Left cardiac atrium (tissue), 4 donors: ENCODE results near the gene FBXO21. TPM values are rescaled to one million over a fixed set of nuclear protein-coding genes. Genes with fewer than 3 reads are reported as not detected.

Source experiments
- ATAC-seq, 2 donors: fragments of 200-7000 bp; cut with Tn5 transposase; one replicate each; pipeline ENCODE4 v1.9.1; 2020; ENCODE audit warnings: mild to moderate bottlenecking in 2 of 2, moderate library complexity in 2 of 2
- DNase-seq: peaks from one replicate; pipeline ENCODE4 v3.0.0-alpha.2; 2020
- intact Hi-C, 2 donors: fragments of 100-400 bp; cut with DNase I; formaldehyde crosslinking; loops; one replicate each; pipeline versions ENCODE4 v1.14.1 to v1.15.1; 2022 to 2023
- total RNA-seq, 2 donors: library from RNA; stranded (reverse); fragmentation: NEBNext Ultra II Directional; extraction: Animal tissue kit (Norgen Biotek cat#: 25700); gene quantifications; one replicate each; pipeline ENCODE4 v1.2.1, GENCODE V29; 2021
- donor health status: DM: no; HTN: yes; CAD: no.
- donor health status: DM: no; HTN: yes; CAD: no; lungs with severe emphysema.
- donor health status: DM: yes; HTN: yes; CAD: no.
- donor health status: Dilated cardiomyopathy.

Gene FBXO21
- total RNA-seq, 2 donors from 2014 or later: 36.5 to 41.8 TPM

- intact Hi-C loops: no loop called here
- DNase-seq (no peak), ATAC-seq (no peak)
These were observed 12.0 kb downstream of the FBXO21 start for GRCh38 chr12:117178301-117178700.

- ATAC-seq (peak; percentile 37 to 38), DNase-seq (no peak)
- intact Hi-C loops: no loop called here
These were observed 18.1 kb downstream of the FBXO21 start for GRCh38 chr12:117172168-117172567.

DNA sequence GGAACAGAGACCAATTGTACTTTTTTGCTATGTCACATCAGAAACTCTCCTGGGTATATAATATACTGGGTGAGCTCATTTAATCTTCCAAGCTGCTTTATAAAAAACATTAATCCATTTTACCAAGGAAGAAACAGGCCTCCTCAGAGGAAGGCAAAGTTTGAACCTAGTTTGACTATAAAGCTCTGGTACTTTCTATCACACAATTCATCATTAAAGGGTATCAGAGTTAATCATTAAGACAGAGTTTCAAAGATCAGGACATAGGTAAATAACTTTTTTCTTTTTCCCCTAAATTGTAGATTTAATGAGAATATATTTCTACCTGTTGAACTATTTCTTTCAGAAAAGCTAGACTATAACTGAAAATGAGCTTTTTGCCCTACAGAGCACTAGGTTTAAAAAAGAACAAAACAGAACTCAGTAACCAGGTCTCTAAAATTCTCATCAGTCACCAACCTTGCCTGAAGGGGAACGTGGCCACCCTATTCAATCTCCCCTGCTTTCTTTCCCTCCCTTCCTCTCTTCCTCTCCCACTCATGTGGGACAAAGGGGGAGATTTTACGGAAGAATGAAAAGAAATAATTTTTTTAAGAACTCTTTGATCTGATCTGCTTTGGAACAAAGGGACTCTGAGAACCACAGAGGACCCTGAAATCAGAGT lies 18.6 kb downstream of the FBXO21 start:
- no peak for ATAC-seq
- intact Hi-C loops: no loop called here
- DNase-seq: no peak

GRCh38 chr12:117169548-117169947 lies 20.7 kb downstream of the FBXO21 start:
- DNase-seq (no peak), ATAC-seq (no peak)
- intact Hi-C loops: no loop called here

DNA sequence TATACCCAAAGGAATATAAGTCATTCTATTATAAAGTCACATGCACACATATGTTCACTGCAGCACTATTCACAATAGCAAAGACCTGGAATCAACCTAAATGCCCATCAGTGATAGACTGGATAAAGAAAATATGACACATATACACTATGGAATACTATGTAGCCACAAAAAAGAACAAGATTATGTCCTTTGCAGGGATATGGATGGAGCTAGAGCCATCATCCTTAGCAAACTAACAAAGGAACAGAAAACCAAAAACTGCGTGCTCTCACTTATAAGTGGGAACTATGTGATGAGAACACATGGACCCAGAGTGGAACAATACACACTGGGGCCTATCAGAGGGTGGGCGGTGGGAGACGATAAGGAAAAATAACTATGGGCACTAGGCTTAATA lies 21.3 kb downstream of the FBXO21 start:
- no peak for DNase-seq
- intact Hi-C loops: no loop called here
- no peak for ATAC-seq

DNA sequence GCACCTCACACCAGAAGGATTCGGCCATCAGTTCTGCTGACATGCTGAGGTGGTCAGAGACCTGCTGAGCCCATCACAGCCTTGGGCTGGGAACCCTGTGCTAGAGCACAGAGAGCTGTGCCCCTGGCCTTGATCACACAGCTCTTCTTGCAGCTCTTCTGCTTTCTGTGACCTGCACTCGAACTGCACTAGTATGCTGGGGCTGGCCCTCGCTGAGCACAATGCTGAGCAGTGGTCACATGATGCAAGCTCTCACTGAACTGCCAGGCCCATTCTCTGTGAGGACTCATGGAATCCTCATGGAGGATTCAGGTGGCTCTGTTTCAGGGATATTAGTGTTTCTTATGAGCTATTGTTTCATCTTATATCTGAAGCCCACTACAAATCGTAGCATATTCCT lies 22.5 kb downstream of the FBXO21 start:
- DNase-seq: no peak
- ATAC-seq: peak in 1 of 2 donors; percentile 23
- intact Hi-C loops: no loop called here

GRCh38 chr12:117166107-117166506 lies 24.2 kb downstream of the FBXO21 start:
- intact Hi-C loops: no loop called here
- ATAC-seq: no peak

DNA sequence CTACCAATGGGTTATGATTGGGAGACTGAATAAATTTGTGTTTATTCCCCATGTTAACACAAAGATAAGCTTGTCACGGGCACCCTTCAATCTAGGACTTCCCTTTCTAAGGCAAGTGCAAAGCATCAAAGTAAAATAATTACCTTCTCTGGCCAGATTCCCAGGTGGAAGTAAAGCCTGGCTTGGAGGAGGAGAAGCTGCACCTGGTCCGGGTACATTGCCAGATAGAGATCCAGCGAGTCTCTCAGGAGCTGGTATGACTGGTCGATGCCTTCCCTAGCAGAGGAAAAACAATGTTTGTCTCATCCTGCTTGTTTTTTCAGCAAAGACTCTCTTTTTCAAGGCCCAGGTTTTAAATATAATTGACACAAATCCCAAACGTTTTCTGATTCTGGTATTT lies 24.9 kb downstream of the FBXO21 start:
- ATAC-seq (no peak), DNase-seq (no peak)
- intact Hi-C loops: no loop called here

More at GRCh38 chr12:117166107-117166506, 24.2 kb downstream of the FBXO21 start:
- no peak for DNase-seq

DNA sequence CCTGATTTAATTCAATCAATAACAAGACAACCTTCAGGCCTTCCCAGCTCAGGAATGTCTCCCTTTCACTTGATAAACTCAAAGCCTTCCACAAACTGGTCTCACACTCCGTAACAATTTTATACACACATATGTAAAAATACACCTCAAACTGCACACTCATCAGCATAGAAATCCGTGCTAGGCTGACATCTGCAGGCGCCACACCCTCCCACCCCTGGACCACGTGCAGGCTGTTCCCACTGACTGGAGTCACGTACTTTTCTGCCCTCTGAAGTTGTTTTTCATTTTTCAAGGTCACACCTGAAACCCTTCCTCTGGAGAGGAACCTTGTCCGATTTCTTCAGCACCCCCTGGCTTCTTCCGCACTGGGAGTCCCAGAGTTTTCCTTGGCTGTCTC lies 27.6 kb downstream of the FBXO21 start:
- DNase-seq: no peak
- ATAC-seq: no peak
- intact Hi-C loops: no loop called here

DNA sequence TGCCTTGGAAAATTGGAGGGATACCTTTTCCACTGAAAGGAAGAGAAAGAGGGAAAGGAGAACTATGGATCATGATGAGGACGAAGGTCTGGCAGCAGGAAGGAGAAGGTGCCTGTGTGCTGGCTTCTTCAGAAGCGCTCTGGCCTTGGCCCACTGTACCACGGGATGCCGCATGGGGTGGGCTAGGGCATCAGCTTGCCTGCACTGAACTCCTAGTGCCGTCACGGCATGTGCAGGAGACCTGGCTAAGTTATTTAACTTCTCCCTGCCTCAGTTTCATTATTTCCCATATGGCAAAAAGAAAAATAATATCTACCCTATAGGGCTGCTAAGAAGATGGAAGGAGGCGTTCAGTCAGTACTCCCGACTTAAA lies 28.1 kb downstream of the FBXO21 start:
- intact Hi-C loops: no loop called here
- ATAC-seq (no peak), DNase-seq (no peak)

- ATAC-seq (no peak), DNase-seq (no peak)
- intact Hi-C loops: no loop called here
These were observed 28.7 kb downstream of the FBXO21 start for GRCh38 chr12:117161460-117162166.

DNA sequence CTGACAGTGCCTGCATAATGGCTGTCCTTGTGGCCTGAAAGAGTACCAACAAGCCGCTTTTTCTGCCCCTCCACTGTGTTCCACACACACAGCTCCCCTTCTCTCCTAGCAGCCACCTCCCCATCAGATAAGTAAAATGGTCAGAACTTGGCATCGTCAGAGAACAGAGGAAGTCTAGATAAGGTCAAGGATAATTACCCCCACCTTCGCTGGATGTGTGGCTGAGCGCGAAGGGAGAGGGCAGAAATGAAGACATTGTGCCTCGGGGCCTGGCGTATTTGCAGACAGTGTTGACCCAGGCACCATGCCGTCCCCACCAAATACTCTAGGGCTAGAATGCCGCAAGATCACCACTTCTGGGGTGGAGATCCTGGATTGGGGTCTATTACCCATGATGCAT lies 30.6 kb downstream of the FBXO21 start:
- ATAC-seq (no peak), DNase-seq (no peak)
- intact Hi-C loops: no loop called here

DNA sequence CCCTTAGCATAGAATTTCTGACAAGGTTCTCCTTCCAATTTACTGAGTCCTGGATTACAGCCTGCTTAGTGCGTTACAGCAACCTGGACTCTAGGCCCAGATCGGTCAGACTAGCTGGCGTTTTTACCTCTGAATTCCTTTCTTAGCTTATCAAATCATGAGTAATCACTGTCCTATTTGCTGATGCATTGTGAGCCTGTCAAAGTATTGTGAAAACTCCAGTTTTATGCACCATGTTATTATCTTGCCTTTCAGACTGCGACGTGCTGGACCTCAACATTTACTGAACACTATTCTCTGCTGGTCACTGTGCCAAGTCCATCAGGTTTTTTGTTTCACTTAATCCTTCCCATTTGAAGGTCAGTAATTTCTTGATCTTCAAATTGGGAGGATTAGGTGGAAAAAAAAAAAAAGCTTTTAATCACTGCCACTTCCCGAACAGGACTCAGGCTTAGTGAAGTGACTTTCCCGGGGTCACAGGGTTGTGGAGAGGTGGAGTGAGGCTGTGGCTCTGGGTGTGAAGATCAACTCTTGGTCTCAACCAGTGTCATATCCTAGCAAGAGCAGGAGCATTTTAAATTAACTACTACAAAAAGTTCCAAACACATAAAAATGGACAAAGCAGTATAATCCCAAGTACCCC lies 31.2 kb downstream of the FBXO21 start:
- DNase-seq (no peak), ATAC-seq (peak; percentile 32 to 34)
- intact Hi-C loops: no loop called here

DNA sequence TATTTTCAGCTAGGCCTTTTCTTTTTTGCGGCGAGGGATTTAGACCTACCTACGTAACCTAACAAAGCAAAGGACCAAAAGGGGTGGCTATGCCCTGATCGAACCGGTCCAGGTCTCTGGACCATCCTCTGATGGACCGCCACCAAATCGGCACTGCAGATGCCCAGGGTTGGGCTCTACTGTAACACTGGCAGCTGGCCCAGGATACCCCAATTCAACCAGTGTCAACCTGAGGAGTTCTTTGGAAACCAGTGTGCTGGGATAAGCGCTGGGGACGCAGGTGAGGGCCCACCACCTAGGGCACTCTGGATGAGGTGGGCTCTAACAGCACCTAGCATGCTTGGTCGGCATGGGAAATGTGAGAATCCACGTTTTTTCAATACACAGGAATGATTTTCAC lies 32.2 kb downstream of the FBXO21 start:
- ATAC-seq (no peak), DNase-seq (no peak)
- intact Hi-C loops: no loop called here

- ATAC-seq (peak; percentile 40 to 69), DNase-seq (peak; percentile 33)
- intact Hi-C loops: no loop called here
These were observed 34.8 kb downstream of the FBXO21 start for GRCh38 chr12:117155278-117156060.

DNA sequence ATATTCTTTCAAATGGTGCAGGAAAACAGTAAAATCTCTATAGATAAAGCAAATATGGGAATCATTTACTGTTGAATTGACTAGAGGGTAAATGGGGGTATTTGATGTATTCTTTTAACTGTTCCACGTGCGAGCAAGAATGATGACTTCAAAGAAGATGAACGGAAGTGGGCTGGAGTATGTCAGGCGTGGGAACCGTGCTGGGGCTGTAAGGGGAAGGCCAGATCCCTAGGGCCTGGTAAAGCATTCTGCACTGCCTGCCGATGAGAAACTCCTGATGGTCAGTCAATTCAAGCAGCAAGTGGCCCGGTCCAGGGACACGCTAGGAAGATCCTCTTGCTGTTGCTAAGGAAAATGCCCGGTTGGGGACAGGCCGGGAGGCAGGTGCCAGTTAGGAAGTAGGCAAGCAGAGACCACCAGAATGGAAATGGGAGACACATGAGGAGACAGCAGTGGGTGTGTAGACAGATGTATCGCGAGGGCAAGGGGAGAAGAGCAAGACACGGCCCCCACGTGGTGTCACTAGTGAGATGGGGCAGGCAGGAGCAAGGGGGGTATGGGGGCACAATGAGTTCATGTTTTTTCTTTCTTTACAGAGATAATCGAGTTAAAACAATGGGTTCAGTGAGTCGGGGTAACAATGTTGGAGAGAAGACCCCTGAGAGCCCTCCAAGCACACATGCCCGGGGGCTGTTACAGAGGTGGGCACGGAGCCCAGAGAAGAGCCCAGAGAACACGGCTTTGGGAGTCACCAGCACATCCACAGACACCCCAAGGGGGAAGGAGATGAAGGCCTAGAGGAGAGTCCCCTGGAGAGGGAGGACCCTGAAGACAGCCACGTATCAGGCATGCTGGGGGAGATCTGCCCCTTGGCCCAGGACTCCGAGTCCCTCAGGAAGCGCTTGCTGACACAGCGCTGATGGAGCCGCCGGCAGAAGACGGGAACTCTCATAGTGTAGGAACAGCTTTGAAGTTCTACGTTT lies 37.2 kb downstream of the FBXO21 start:
- intact Hi-C loops: no loop called here
- DNase-seq (no peak), ATAC-seq (no peak)

GRCh38 chr12:117151403-117152031 lies 38.8 kb downstream of the FBXO21 start:
- no peak for DNase-seq
- no peak for ATAC-seq
- intact Hi-C loops: loop anchor here in 1 of 2 donors (2.0 kb wide), 1 partner anchor 127 kb away; no protein-coding TSS in a partner anchor

DNA sequence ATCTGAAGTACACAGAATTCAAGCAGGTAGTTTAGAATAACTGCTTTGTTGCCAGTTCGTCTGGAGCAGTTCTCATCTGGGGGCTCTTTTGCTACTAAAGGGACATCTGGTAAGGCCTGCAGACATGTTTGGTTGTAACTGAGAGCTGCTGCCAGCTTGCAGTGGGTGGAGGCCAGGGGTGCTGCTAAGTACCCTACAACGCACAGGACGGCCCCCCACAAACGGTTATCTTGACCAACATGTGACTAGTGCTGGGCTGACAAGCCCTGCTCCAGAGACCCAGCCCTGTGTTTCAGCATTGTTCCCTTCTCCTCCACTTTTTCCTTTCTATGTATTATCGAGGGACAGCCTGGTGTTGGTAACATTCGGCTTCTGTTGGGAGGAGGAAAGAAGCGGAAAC lies 40.8 kb downstream of the FBXO21 start:
- intact Hi-C loops: no loop called here
- no peak for DNase-seq
- no peak for ATAC-seq
